Measurements from ENCODE around the gene NUAK2. TPM values are rescaled to one million over a fixed set of nuclear protein-coding genes. Genes with fewer than 3 reads are reported as not detected.
"Not testable (repeated sequence)": the region's sequence is repeated elsewhere in the genome, so short reads cannot be mapped to it uniquely, and the experiment has no call there.

The NUAK2 gene
- total and polyA plus RNA-seq, 4 donors, result 4.2 to 14.1 (median 9.2) TPM

DNA sequence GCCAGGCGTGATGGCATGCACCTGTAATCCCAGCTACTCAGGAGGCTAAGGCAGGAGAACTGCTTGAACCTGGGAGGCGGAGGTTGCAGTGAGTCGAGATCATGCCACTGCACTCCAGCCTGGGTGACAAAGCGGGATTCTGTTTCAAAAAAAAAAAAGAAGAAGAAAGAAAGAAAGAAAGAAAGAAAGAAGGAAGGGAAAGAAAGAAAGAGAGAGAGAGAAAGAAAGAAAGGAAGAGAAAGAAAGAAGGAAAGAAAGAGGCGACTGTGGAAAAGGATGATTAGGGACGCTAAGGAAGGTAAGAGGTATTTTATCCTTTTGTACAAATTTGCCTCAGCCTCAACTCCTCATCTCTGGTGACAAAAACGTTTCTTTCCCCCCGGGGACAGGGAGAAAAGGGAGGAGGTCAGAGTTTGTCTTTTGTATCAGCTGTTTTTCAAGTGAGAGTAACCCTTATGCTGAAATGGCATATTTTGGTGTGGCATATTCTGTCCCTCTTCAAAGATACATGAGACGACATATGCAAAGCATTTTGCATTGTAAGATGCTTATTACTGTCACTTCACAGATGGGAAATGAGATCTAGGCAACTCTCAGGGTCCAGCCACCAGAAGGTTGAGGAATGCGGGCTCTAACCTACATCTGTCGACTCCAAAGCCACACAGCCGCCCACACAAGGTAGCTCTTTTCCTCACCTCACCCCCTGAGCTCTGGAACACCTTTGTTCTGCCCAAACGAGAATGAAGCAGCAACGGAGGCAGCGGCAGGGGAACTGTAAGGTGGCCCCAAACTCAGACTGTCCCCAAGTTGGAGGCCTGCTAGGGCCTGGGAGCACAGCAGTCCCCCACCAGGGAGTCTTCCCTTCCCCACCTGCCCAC is 38.0 kb downstream of the NUAK2 start:
- ATAC-seq (ENCODE audit: insufficient read depth, low FRiP score), result no peak
- Histone ChIP-seq H3K9me3 (ENCODE audit: control insufficient read depth in 4 of 4, insufficient read depth in 3 of 4, low read length in 3 of 4) (no peaks in the 10 kb centered on the region), H3K4me1 (ENCODE audit: control insufficient read depth in 5 of 5, insufficient read depth in 5 of 5, low read length in 5 of 5) (peaks cover 0 to 16% (median 11%) of the 10 kb centered on the region in 5 donors), H3K36me3 (ENCODE audit: control insufficient read depth in 4 of 4, insufficient read depth in 4 of 4, low read length in 4 of 4) (no peaks in the 10 kb centered on the region), H3K27me3 (ENCODE audit: control insufficient read depth in 3 of 3, insufficient read depth in 3 of 3, low read length in 2 of 3) (no peaks in the 10 kb centered on the region), H3K4me3 (no peak overlapping the region), H3K27ac (ENCODE audit: low read depth in 1 of 2, low read length in 1 of 2) (no peak overlapping the region), H3K9ac (ENCODE audit: insufficient read depth in 1 of 2, low read length in 2 of 2) (no peak overlapping the region)
- TF ChIP-seq, protein P1, sequence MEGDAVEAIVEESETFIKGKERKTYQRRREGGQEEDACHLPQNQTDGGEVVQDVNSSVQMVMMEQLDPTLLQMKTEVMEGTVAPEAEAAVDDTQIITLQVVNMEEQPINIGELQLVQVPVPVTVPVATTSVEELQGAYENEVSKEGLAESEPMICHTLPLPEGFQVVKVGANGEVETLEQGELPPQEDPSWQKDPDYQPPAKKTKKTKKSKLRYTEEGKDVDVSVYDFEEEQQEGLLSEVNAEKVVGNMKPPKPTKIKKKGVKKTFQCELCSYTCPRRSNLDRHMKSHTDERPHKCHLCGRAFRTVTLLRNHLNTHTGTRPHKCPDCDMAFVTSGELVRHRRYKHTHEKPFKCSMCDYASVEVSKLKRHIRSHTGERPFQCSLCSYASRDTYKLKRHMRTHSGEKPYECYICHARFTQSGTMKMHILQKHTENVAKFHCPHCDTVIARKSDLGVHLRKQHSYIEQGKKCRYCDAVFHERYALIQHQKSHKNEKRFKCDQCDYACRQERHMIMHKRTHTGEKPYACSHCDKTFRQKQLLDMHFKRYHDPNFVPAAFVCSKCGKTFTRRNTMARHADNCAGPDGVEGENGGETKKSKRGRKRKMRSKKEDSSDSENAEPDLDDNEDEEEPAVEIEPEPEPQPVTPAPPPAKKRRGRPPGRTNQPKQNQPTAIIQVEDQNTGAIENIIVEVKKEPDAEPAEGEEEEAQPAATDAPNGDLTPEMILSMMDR (IDR thresholded peaks at IDR 0.05; ENCODE audit: control extremely low read depth, extremely low read depth), result no peak
- 85 to 89% methylated on average over 15 of the region's 15 CpGs for whole genome bisulfite sequencing, 2 donors
- no peak for DNase-seq

DNA sequence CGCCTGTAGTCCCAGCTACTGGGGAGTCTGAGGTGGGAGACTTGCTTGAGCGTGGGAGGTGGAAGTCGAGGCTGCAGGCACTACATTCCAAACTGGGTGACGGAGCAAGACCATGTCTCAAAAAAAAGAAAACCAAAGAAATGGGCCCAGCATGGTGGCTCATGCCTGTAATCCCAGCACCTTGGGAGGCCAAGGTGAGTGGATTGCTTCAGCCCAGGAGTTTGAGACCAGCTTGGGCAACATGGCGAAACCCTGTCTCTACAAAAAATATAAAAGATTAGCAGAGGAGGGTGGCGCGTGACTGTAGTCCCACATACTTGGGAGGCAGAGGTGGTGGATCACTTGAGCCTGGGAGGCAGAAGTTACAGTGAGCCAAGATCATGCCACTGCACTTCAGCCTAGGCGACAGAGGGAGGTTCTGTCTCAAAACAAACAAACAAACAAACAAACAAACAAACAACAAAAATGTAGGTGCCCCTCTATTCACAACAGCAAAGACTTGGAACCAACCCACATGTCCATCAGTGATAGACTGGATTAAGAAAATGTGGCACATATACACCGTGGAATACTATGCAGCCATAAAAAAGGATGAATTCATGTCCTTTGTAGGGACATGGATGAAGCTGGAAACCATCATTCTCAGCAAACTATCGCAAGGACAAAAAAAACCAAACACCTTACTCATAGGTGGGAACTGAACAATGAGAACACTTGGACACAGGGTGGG is 40.7 kb downstream of the NUAK2 start:
- H3K27me3 ChIP-seq (ENCODE audit: control insufficient read depth in 3 of 3, insufficient read depth in 3 of 3, low read length in 2 of 3); DNase-seq; ATAC-seq (ENCODE audit: insufficient read depth, low FRiP score); H3K36me3 ChIP-seq (ENCODE audit: control insufficient read depth in 4 of 4, insufficient read depth in 4 of 4, low read length in 4 of 4); H3K9me3 ChIP-seq (ENCODE audit: control insufficient read depth in 4 of 4, insufficient read depth in 3 of 4, low read length in 3 of 4); H3K27ac ChIP-seq (ENCODE audit: low read depth in 1 of 2, low read length in 1 of 2); H3K4me3 ChIP-seq; H3K9ac ChIP-seq (ENCODE audit: insufficient read depth in 1 of 2, low read length in 2 of 2): not testable (repeated sequence)
- H3K4me1 ChIP-seq (ENCODE audit: control insufficient read depth in 5 of 5, insufficient read depth in 5 of 5, low read length in 5 of 5), result peaks cover 0 to 13% (median 9%) of the 10 kb centered on the region in 5 donors
- 96 to 97% methylated on average over 10 of the region's 10 CpGs for WGBS, 2 donors

DNA sequence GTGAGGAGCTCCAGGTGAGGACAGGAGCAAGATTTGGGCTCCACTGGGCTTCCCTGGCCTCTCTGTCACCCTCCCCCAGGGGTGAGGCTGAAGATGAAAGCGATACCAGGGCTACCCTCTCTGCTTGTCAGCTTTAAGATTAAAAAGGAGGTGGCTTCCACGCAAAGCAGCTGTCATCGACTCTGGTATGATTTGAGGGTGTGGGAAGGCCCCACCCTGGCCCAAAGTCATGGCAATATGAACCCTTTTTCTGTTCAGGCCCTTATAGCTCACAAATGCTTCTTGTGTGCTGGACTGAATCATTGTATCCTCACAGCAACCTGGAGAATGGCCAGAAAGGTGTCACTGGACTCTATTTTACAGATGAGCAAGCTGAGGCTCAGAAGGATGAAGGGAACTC is 41.6 kb downstream of the NUAK2 start:
- no peaks in the 10 kb centered on the region for H3K27me3 ChIP-seq (ENCODE audit: control insufficient read depth in 3 of 3, insufficient read depth in 3 of 3, low read length in 2 of 3)
- no peak overlapping the region for H3K9ac ChIP-seq (ENCODE audit: insufficient read depth in 1 of 2, low read length in 2 of 2)
- no peaks in the 10 kb centered on the region for H3K36me3 ChIP-seq (ENCODE audit: control insufficient read depth in 4 of 4, insufficient read depth in 4 of 4, low read length in 4 of 4)
- H3K4me3 ChIP-seq, result no peak overlapping the region
- H3K9me3 ChIP-seq (ENCODE audit: control insufficient read depth in 4 of 4, insufficient read depth in 3 of 4, low read length in 3 of 4), result no peaks in the 10 kb centered on the region
- no peak for DNase-seq
- TF ChIP-seq, protein P1 (IDR thresholded peaks at IDR 0.05; ENCODE audit: control extremely low read depth, extremely low read depth), result no peak
- H3K27ac ChIP-seq (ENCODE audit: low read depth in 1 of 2, low read length in 1 of 2), result no peak overlapping the region
- no peak for ATAC-seq (ENCODE audit: insufficient read depth, low FRiP score)
- 83 to 88% methylated on average over 3 of the region's 3 CpGs for WGBS, 2 donors
- peaks cover 0 to 12% (median 7%) of the 10 kb centered on the region in 5 donors for H3K4me1 ChIP-seq (ENCODE audit: control insufficient read depth in 5 of 5, insufficient read depth in 5 of 5, low read length in 5 of 5)

DNA sequence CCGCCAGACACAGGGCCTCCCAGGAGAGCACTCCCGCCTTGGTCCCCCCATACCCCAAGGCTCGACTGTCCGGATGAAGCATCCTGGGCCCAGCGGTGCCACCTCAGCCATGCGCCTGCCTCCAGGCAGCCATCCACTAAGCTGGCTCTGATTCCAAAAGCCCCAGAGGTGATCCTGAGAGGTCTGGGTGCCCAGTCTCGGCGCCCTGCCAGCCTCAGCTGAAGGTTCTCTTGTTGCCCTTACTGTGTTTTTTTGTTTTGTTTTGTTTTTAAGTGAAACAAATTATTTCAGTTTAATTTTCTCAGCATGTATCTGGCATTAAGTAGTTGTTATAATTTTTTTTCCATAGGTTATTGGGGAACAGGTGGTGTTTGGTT is 44.9 kb downstream of the NUAK2 start:
- ATAC-seq (ENCODE audit: insufficient read depth, low FRiP score) (no peak), DNase-seq (no peak)
- TF ChIP-seq, protein P1 (IDR thresholded peaks at IDR 0.05; ENCODE audit: control extremely low read depth, extremely low read depth), result no peak
- Histone ChIP-seq H3K4me3 (no peak overlapping the region), H3K27ac (ENCODE audit: low read depth in 1 of 2, low read length in 1 of 2) (no peak overlapping the region), H3K36me3 (ENCODE audit: control insufficient read depth in 4 of 4, insufficient read depth in 4 of 4, low read length in 4 of 4) (peaks cover 0 to 4% (median 0%) of the 10 kb centered on the region in 4 donors), H3K9me3 (ENCODE audit: control insufficient read depth in 4 of 4, insufficient read depth in 3 of 4, low read length in 3 of 4) (no peaks in the 10 kb centered on the region), H3K4me1 (ENCODE audit: control insufficient read depth in 5 of 5, insufficient read depth in 5 of 5, low read length in 5 of 5) (peaks cover 0 to 5% (median 0%) of the 10 kb centered on the region in 5 donors), H3K27me3 (ENCODE audit: control insufficient read depth in 3 of 3, insufficient read depth in 3 of 3, low read length in 2 of 3) (no peaks in the 10 kb centered on the region), H3K9ac (ENCODE audit: insufficient read depth in 1 of 2, low read length in 2 of 2) (no peak overlapping the region)
- WGBS, 2 donors, result 84 to 95% methylated on average over 8 of the region's 8 CpGs
